Psoas muscle (tissue), 8 donors: Measurements from ENCODE around the gene STK39. TPM values are rescaled to one million over a fixed set of nuclear protein-coding genes. Genes with fewer than 3 reads are reported as not detected.

ENCODE experiments used
- ATAC-seq, 4 donors: fragments of 200-7000 bp; cut with Tn5 transposase; one replicate each; pipeline ENCODE4 v1.9.1; 2020; ENCODE audit warnings: moderate library complexity in 3 of 4, mild to moderate bottlenecking in 2 of 4
- DNase-seq, 2 donors: peaks; one replicate each; pipeline ENCODE4 v3.0.0-alpha.2; 2020
- H3K27ac ChIP-seq: fragments of 200-600 bp; one replicate; pipeline ENCODE4 v1.8.0; 2022
- H3K27me3 ChIP-seq, 3 donors: fragments of 200-600 bp in 1 of 3; one replicate each; pipeline versions ENCODE4 v1.6.1 to v1.8.0; 2013 to 2022; ENCODE audit warnings: low read length in 2 of 3, mild to moderate bottlenecking in 2 of 3, moderate library complexity in 1 of 3; ENCODE audit not compliant: insufficient read depth in 3 of 3
- H3K36me3 ChIP-seq, 2 donors: fragments of 200-600 bp in 1 of 2; one replicate each; pipeline versions ENCODE4 v1.6.1 to v1.8.0; 2013 to 2022; ENCODE audit warnings: low read depth in 1 of 2, mild to moderate bottlenecking in 1 of 2, moderate library complexity in 1 of 2; ENCODE audit not compliant: insufficient read depth in 1 of 2
- H3K4me1 ChIP-seq: fragments of 200-600 bp; one replicate; pipeline ENCODE4 v1.8.0; 2022
- H3K4me3 ChIP-seq: fragments of 200-600 bp; one replicate; pipeline ENCODE4 v1.8.0; 2022; ENCODE audit warnings: mild to moderate bottlenecking
- H3K9me3 ChIP-seq: fragments of 200-600 bp; one replicate; pipeline ENCODE4 v1.8.0; 2022
- WGBS, 3 donors: extraction: QIAGEN DNeasy Blood & Tissue Kit; methylation state at CpG; one replicate each; pipeline versions ENCODE4 v1.1.6 to v1.1.7; 2013; 5-methylcytosine and 5-hydroxymethylcytosine counted together
- intact Hi-C, 2 donors: fragments of 100-400 bp; cut with DNase I; formaldehyde crosslinking; loops; one replicate each; pipeline versions ENCODE4 v1.11.0 to v1.14.2; 2022
- polyA plus RNA-seq, 3 donors: library from polyadenylated mRNA; stranded (reverse); fragments of 200-250 nt; gene quantifications; one replicate each; pipeline ENCODE4 v1.2.3, GENCODE V29; 2013
- total RNA-seq, 4 donors: library from RNA; stranded (reverse); fragmentation: NEBNext Ultra II Directional in 2 of 4; extraction: Animal tissue kit (Norgen Biotek cat#: 25700) in 2 of 4; gene quantifications; one replicate each; pipeline versions ENCODE4 v1.2.1 to v1.2.4, GENCODE V29; 2021 to 2023
- TF ChIP-seq, protein P1 (sequence below): fragments of 200-600 bp; IDR thresholded peaks from one replicate; pipeline ENCODE4 v1.8.0; 2022; ENCODE audit warnings: antibody characterized with exemption
- donor health status: healthy with polysubstance abuse.
- donor health status: DM: no; HTN: no; CAD: no; lungs with moderate emphysema.
- donor health status: Bipolar disorder and iron deficiency.
- donor health status: healthy.
- donor health status: DM: yes; HTN: yes; CAD: no.
- donor health status: DM: no; HTN: no; CAD: no.
- donor health status: DM: no; HTN: no; CAD: no.
- donor health status: DM: yes; HTN: yes; CAD: no.

The STK39 gene
- total and polyA plus RNA-seq, 7 donors = 2.3 to 10.0 (median 4.9) TPM

DNA sequence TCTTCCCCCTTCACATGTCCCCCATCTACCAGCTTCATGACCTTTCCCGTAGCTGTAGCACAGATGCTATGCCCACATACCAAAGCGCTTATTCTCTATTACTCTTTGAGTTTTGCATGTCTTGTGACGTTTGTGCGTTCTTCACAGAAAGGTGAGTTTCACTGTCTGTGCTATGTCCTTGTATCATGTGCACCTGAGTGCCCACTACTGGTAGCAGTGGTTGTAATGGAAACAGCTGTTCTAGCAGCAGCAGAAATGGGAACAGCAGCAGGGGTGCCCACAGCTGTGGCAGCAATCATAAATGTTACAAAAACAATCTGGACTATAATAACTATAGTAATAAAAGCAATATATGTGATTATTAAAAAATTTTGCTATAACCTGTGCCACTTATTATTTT, 127.1 kb downstream of the STK39 start:
- Histone ChIP-seq H3K27ac (no peak overlapping the region), H3K4me1 (no peaks in the 10 kb centered on the region), H3K4me3 (no peak overlapping the region), H3K9me3 (no peaks in the 10 kb centered on the region), H3K36me3 (no peaks in the 10 kb centered on the region), H3K27me3 (no peaks in the 10 kb centered on the region)
- ATAC-seq (no peak), DNase-seq (no peak)
- intact Hi-C loops = no loop called here
- WGBS, 3 donors = 95 to 96% (median 96%) methylated on average over 4 of the region's 4 CpGs
- TF ChIP-seq, protein P1, sequence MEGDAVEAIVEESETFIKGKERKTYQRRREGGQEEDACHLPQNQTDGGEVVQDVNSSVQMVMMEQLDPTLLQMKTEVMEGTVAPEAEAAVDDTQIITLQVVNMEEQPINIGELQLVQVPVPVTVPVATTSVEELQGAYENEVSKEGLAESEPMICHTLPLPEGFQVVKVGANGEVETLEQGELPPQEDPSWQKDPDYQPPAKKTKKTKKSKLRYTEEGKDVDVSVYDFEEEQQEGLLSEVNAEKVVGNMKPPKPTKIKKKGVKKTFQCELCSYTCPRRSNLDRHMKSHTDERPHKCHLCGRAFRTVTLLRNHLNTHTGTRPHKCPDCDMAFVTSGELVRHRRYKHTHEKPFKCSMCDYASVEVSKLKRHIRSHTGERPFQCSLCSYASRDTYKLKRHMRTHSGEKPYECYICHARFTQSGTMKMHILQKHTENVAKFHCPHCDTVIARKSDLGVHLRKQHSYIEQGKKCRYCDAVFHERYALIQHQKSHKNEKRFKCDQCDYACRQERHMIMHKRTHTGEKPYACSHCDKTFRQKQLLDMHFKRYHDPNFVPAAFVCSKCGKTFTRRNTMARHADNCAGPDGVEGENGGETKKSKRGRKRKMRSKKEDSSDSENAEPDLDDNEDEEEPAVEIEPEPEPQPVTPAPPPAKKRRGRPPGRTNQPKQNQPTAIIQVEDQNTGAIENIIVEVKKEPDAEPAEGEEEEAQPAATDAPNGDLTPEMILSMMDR = no peak

DNA sequence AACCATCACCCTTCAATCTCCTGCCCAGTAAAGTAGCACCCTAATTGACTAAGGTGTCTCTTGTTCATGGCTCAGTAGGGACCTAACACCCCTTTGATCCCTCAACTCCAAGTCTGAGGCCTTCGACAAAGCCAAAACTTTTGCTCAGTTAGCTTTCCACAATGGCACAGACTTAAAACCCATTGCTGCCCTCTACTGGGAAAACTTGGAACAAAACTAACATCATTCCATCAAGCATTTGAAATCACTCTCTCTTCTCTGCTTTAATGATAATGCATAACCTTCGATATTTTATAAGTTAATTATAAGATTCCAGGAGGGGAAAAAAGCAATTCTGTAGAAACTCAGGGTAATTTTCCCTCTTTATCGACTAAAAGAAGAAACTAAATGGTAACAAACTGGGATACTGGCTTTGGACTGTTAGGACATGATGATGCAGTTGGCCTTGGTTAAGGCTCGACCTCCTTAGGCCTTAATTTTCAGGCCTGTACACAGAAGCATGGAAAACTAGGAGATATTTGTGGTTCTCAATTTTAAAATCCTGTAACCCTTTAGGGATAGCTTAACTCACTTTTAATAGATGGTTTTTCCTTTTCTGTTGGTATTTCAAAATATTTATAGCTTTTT, 127.8 kb downstream of the STK39 start:
- WGBS, 3 donors = 40 to 42% (median 41%) methylated on average over 4 of the region's 4 CpGs
- Histone ChIP-seq H3K9me3 (no peaks in the 10 kb centered on the region), H3K36me3 (no peaks in the 10 kb centered on the region), H3K27me3 (no peaks in the 10 kb centered on the region), H3K4me1 (no peaks in the 10 kb centered on the region), H3K27ac (peak overlapping the region; percentile 20), H3K4me3 (no peak overlapping the region)
- TF ChIP-seq, protein P1 = peak; percentile 61
- DNase-seq (no peak), ATAC-seq (peak; percentile 60 to 82 (median 71))
- intact Hi-C loops = loop anchor here (5.0 to 10.0 kb wide), 5 partner anchors 157 to 1577 kb away; no protein-coding TSS in a partner anchor

DNA sequence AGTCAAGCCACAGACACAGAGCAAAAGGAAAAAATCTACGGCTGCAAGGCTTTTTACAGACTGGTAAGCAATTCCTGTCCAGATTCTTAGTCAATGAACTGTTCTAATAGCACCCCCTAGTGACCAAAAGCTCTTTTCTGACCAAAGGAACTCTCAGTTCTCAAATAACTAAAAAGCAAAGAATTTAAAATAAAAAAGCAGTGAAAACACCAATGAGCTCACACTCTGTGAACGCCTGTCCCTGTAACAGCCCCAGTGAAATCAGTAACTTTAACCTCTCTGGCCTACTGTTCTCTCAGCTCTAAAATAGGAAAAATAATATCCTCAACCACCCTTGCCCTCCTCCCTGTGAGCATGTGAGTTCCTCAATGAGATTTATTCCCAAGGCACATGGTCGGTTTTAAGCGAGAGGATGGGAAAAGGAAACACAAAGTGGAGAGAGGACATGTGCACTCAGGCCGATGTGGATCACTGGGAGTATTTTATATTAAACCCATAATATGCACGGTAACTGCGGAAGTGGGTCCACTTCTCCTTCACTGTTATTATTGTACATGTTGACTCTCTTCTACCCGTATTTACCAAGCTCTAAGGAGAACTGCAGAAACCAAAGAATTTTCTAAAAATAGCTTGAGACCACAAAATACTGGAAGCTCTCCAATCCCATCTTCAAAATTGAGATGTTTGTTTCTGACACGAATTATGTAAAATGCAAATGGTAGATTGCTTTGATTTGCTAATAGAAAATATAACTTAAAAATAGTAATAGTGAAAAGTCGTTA, 128.5 kb downstream of the STK39 start:
- Histone ChIP-seq H3K36me3 (no peaks in the 10 kb centered on the region), H3K4me3 (no peak overlapping the region), H3K9me3 (no peaks in the 10 kb centered on the region), H3K27ac (peak overlapping the region; percentile 20), H3K4me1 (no peaks in the 10 kb centered on the region), H3K27me3 (no peaks in the 10 kb centered on the region)
- DNase-seq = no peak
- intact Hi-C loops = loop anchor here (5.0 to 10.0 kb wide), 5 partner anchors 157 to 1577 kb away; no protein-coding TSS in a partner anchor
- TF ChIP-seq, protein P1 = peak; percentile 78
- peak; percentile 78 to 90 (median 82) for ATAC-seq
- WGBS, 3 donors = 43 to 61% (median 54%) methylated on average over 10 of the region's 10 CpGs

DNA sequence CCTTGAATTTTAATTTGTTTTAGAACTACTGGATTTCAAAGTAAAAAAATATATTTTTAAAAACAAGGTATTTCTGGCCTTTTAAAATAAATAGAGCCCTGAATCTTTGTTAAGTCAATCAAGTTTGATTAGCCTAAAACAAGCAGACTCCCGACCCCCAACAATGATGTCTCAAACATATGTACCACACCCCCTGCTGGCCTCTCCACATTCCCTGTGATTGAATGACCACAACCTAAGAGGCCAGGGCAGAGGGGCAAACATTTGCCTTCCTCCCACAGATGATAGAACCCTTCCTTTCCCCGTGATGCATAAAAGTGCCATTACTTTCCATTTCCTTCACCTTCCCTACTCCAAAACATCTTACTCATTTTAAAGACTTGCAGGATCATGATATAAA, 130.9 kb downstream of the STK39 start:
- no peaks in the 10 kb centered on the region for H3K9me3 ChIP-seq
- no peak for DNase-seq
- no peaks in the 10 kb centered on the region for H3K4me1 ChIP-seq
- ATAC-seq = no peak
- no peaks in the 10 kb centered on the region for H3K36me3 ChIP-seq
- no peak overlapping the region for H3K27ac ChIP-seq
- intact Hi-C loops = loop anchor here (5.0 to 10.0 kb wide), 5 partner anchors 154 to 1574 kb away; no protein-coding TSS in a partner anchor
- WGBS, 3 donors = 87 to 90% (median 89%) methylated on average over 2 of the region's 2 CpGs
- TF ChIP-seq, protein P1 = no peak
- H3K27me3 ChIP-seq = no peaks in the 10 kb centered on the region
- H3K4me3 ChIP-seq = no peak overlapping the region
